ENCODE data around the gene TMEM219.
"Not testable (repeated sequence)": the region's sequence is repeated elsewhere in the genome, so short reads cannot be mapped to it uniquely, and the experiment has no call there.

TMEM219 gene

GRCh38 chr16:29951625-29952365 is 10.1 kb upstream of the TMEM219 start:
- DNase-seq = no peak

GRCh38 chr16:29958756-29959155 is 3.1 kb upstream of the TMEM219 start:
- no peak for DNase-seq

GRCh38 chr16:29959293-29959692 is 2.6 kb upstream of the TMEM219 start:
- no peak for DNase-seq

- DNase-seq = not testable (repeated sequence)
These were observed 2.1 kb upstream of the TMEM219 start for GRCh38 chr16:29959821-29960220.

DNA sequence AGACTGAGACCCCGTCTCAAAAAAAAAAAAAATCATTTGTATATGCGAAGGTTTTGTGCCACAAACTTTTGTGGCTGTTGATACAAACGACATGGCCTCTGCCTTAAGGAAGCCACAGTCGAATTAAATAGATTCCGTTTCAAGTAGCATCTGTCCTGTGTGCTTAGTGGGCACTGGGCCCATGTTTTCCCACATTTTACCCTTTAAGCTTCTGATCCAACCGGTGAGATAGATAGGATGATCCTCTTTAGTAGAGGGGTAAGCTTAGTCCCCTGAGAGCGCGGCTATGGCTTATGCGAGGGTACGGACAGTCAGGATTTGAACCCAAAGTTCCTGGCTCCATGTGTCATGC is 776 bp upstream of the TMEM219 start:
- DNase-seq = peak; percentile 47

GRCh38 chr16:29962344-29962994 is 590 bp downstream of the TMEM219 start:
- no peak for DNase-seq

DNA sequence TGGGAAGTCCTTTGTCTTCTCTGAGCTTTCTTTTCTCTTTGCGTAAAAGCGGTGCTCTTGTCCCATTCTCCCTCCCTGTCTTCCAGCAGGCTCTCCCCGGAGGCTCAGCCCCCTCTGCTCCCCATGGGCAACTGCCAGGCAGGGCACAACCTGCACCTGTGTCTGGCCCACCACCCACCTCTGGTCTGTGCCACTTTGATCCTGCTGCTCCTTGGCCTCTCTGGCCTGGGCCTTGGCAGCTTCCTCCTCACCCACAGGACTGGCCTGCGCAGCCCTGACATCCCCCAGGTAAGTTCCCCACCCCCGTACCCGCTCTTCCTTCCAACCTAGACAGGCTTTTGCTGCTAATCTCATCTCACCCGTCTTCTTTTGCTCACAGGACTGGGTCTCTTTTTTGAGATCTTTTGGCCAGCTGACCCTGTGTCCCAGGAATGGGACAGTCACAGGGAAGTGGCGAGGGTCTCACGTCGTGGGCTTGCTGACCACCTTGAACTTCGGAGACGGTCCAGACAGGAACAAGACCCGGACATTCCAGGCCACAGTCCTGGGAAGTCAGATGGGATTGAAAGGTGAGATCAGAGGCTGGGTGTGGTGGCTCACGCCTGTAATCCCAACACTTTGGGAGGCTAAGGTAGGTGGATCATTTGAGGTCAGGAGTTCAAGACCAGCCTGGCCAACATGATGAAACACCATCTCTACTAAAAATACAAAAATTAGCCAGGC is 1.3 kb downstream of the TMEM219 start:
- no peak for DNase-seq

GRCh38 chr16:29968205-29968604 is 6.3 kb downstream of the TMEM219 start:
- no peak for DNase-seq

- no peak for DNase-seq
These were observed 9.4 kb downstream of the TMEM219 start for GRCh38 chr16:29971304-29971703.

- no peak for DNase-seq
These were observed 10.6 kb downstream of the TMEM219 start for GRCh38 chr16:29972500-29972899.

DNA sequence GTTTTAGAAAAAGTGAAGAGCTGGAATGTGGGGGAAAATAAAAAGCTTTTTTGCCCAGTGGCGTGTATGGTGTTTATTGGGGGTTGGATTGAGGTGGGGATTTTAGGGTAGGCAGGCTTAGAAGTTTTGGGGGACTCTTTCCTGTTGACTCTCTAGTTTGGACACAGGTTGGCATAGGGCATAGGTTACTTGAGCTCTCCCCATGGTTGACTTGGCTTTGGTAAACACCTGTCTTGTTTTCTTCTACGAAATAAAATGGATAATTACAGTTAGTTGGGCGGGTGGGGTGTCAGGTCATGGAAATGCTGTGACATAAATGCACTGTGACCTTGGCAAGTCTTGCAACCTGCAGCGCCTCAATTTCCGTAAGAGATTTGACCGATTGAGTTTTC is 11.1 kb downstream of the TMEM219 start:
- no peak for DNase-seq

- peak; percentile 98 for DNase-seq
These were observed 11.7 kb downstream of the TMEM219 start, which contains the start of gene TAOK2 for GRCh38 chr16:29973384-29974246. TAOK2 (plus strand) TSS chr16:29973868; CDS start chr16:29977773, 3,905 bp downstream.

- DNase-seq = no peak
These were observed 12.6 kb downstream of the TMEM219 start for GRCh38 chr16:29974291-29975133.

GRCh38 chr16:29975134-29975538 is 13.3 kb downstream of the TMEM219 start:
- no peak for DNase-seq

DNA sequence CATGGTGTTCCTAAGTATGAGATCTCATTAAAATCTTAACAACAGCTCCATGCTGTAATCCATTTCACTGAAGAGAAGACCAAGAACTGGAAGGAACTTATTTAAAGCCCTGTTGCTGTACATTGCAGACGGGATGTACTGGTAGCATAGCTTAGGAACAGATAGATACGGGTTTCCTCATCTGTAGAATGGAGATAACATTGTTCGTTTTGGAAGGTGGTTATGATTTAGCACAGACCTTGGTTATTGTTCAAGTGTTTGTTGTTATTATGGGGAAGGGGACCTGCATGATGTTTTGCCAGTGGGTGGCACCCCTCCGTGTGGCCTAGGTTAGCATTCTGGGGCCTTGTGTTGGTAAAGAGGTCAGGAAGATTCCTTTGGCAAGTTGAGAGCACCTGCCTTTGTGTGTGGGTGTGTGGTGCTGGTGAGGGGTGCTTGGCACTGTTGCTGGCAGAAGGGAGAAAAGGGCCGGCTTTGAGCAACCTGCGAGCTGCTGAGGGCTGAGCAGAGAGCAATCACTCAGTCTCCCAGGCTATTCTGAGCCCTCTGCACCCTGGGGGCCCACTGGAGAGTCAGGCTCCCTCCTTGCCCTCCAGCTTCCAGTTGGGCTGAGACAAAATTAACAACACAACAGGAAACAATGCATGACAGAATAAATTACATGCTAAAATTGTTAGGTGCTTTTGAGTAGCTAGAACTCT is 14.1 kb downstream of the TMEM219 start:
- DNase-seq = no peak

DNA sequence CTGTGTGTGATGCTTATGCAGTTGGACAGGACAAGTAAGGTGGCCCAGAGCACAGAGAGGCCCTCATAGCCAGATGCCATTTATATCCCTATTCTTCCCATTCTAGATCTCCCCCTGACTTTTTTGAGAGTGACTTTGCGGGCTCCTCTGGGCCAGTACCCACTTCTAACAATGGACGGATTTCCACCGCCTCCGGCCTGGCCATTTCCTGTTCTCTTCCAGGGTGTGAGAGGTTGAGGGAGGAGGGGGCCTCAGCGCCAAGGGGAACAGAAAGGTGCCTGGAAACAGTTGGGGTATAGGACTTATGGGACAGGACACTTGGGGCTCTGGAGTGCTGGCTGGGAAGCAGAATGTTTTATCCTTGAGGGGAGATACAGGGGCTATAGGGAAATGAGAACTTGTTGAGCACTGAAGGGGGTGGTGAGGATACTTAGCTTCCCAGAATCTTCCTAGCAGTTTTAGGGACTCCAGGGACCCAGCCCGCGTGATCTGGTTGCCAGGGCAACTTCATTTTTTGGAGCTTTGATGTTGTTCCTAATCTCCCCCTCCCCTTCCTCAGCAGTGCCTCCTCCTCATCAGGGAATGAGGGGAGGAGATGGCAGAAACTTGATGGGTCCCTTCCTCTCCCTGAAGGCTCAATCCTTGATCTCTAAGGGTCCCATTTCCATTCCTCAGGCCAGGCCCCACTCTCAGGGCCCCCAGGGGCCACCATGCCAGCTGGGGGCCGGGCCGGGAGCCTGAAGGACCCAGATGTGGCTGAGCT is 15.4 kb downstream of the TMEM219 start:
- DNase-seq = no peak

GRCh38 chr16:29978081-29978480 is 16.2 kb downstream of the TMEM219 start:
- DNase-seq = no peak

- DNase-seq = no peak
These were observed 16.8 kb downstream of the TMEM219 start for GRCh38 chr16:29978564-29979270.

GRCh38 chr16:29982560-29983419 is 20.9 kb downstream of the TMEM219 start:
- DNase-seq = no peak

Measured in NCI-H2171 treated with DMSO at 0.1 percent for 48 hours (cell line).